Loucy (cell line): ENCODE results near the gene TXNRD1.
A peak's percentile ranks its signal among the peaks of the same experiment; 100 is the strongest.

ENCODE experiments used
- H2AFZ ChIP-seq: fragments of 200-600 bp; sonication (generic); 2 replicates; pipeline ENCODE4 v1.6.0; 2016; ENCODE audit warnings: antibody characterized with exemption, mild to moderate bottlenecking, low read length, moderate library complexity
- H3F3A ChIP-seq: fragments of 200-600 bp; 2 replicates; pipeline ENCODE4 v1.6.0; 2016; ENCODE audit warnings: antibody characterized with exemption, low read depth, mild to moderate bottlenecking
- H3K27me3 ChIP-seq: fragments of 200-600 bp; sonication (generic); 2 replicates; pipeline ENCODE4 v1.6.1; 2014; ENCODE audit warnings: low read length, mild to moderate bottlenecking; ENCODE audit not compliant: insufficient read depth, poor library complexity, severe bottlenecking
- H3K36me3 ChIP-seq: fragments of 200-600 bp; sonication (generic); 2 replicates; pipeline ENCODE4 v1.6.1; 2016; ENCODE audit warnings: low read length; ENCODE audit not compliant: insufficient read depth
- H3K4me1 ChIP-seq: fragments of 200-600 bp; sonication (generic); 2 replicates; pipeline ENCODE4 v1.5.1; 2014; ENCODE audit warnings: low read length, mild to moderate bottlenecking; ENCODE audit not compliant: insufficient read depth, poor library complexity, severe bottlenecking
- H3K4me2 ChIP-seq: fragments of 200-600 bp; sonication (generic); 2 replicates; pipeline ENCODE4 v1.6.0; 2014; ENCODE audit warnings: antibody characterized with exemption, low read length, low read depth, mild to moderate bottlenecking; ENCODE audit not compliant: poor library complexity, severe bottlenecking
- H3K4me3 ChIP-seq: fragments of 200-600 bp; sonication (generic); 2 replicates; pipeline ENCODE4 v1.5.1; 2014; ENCODE audit warnings: low read length, mild to moderate bottlenecking, mixed read lengths; ENCODE audit not compliant: poor library complexity, severe bottlenecking
- H3K79me2 ChIP-seq: fragments of 200-600 bp; sonication (generic); 2 replicates; pipeline ENCODE4 v1.6.1; 2014; ENCODE audit warnings: low read length; ENCODE audit not compliant: insufficient read depth
- H3K9ac ChIP-seq: fragments of 200-600 bp; sonication (generic); 2 replicates; pipeline ENCODE4 v1.6.0; 2014; ENCODE audit warnings: mild to moderate bottlenecking, low read depth, low read length, moderate library complexity; ENCODE audit not compliant: poor library complexity, severe bottlenecking
- H3K9me2 ChIP-seq: fragments of 200-600 bp; sonication (generic); replicated peaks from 2 replicates; pipeline ENCODE4 v1.6.1; 2016; ENCODE audit warnings: low read depth, low read length, mixed read lengths
- H3K9me3 ChIP-seq: fragments of 200-600 bp; sonication (generic); 2 replicates; pipeline ENCODE4 v1.6.1; 2014; ENCODE audit warnings: mild to moderate bottlenecking, antibody characterized with exemption, low read length, low read depth; ENCODE audit not compliant: insufficient read depth
- H4K20me1 ChIP-seq: fragments of 200-600 bp; sonication (generic); 2 replicates; pipeline ENCODE4 v1.6.0; 2014; ENCODE audit warnings: antibody characterized with exemption, low read length, mild to moderate bottlenecking; ENCODE audit not compliant: insufficient read depth, poor library complexity, severe bottlenecking
- CTCF ChIP-seq: fragments of 200-600 bp; sonication (generic); conservative IDR thresholded peaks from 2 replicates; pipeline ENCODE4 v1.5.1; 2014; ENCODE audit warnings: mild to moderate bottlenecking, antibody characterized with exemption, low read length
- EZH2phosphoT487 ChIP-seq: fragments of 200-600 bp; IDR thresholded peaks from 2 replicates; pipeline ENCODE4 v1.6.1; 2018; ENCODE audit warnings: antibody characterized with exemption, mild to moderate bottlenecking, moderate library complexity, borderline replicate concordance

TXNRD1 gene

GRCh38 chr12:104273503-104273902, 57.9 kb downstream of the TXNRD1 start:
- TF ChIP-seq CTCF (no peak), EZH2phosphoT487 (no peak)
- H3K9me3 ChIP-seq, result no peaks in the 10 kb centered on the region
- no peaks in the 10 kb centered on the region for H3K79me2 ChIP-seq
- no peak overlapping the region for H3K9ac ChIP-seq
- no peaks in the 10 kb centered on the region for H3K9me2 ChIP-seq
- no peak overlapping the region for H2AFZ ChIP-seq
- no peaks in the 10 kb centered on the region for H3K27me3 ChIP-seq
- no peaks in the 10 kb centered on the region for H4K20me1 ChIP-seq
- H3F3A ChIP-seq, result no peaks in the 10 kb centered on the region
- no peaks in the 10 kb centered on the region for H3K4me1 ChIP-seq
- H3K4me2 ChIP-seq, result no peak overlapping the region
- no peaks in the 10 kb centered on the region for H3K36me3 ChIP-seq
- H3K4me3 ChIP-seq, result no peak overlapping the region

- no peaks in the 10 kb centered on the region for H3F3A ChIP-seq
- H3K9ac ChIP-seq, result no peak overlapping the region
- H3K79me2 ChIP-seq, result no peaks in the 10 kb centered on the region
- no peaks in the 10 kb centered on the region for H3K9me2 ChIP-seq
- no peaks in the 10 kb centered on the region for H3K27me3 ChIP-seq
- no peaks in the 10 kb centered on the region for H4K20me1 ChIP-seq
- H2AFZ ChIP-seq, result no peak overlapping the region
- H3K4me1 ChIP-seq, result no peaks in the 10 kb centered on the region
- TF ChIP-seq EZH2phosphoT487, result no peak
- H3K4me2 ChIP-seq, result no peak overlapping the region
- no peaks in the 10 kb centered on the region for H3K9me3 ChIP-seq
- H3K36me3 ChIP-seq, result no peaks in the 10 kb centered on the region
- H3K4me3 ChIP-seq, result no peak overlapping the region
These were observed 59.2 kb downstream of the TXNRD1 start for GRCh38 chr12:104274811-104275210.

- H3F3A ChIP-seq, result no peaks in the 10 kb centered on the region
- no peaks in the 10 kb centered on the region for H3K9me3 ChIP-seq
- peak overlapping the region; percentile 36 for H3K4me2 ChIP-seq
- H2AFZ ChIP-seq, result peak overlapping the region; percentile 61; the same call in 1 of the 2 replicates
- no peaks in the 10 kb centered on the region for H3K9me2 ChIP-seq
- H3K9ac ChIP-seq, result no peak overlapping the region
- H3K79me2 ChIP-seq, result no peaks in the 10 kb centered on the region
- no peaks in the 10 kb centered on the region for H3K4me1 ChIP-seq
- no peak overlapping the region for H3K4me3 ChIP-seq
- H3K27me3 ChIP-seq, result no peaks in the 10 kb centered on the region
- no peaks in the 10 kb centered on the region for H4K20me1 ChIP-seq
- H3K36me3 ChIP-seq, result no peaks in the 10 kb centered on the region
- TF ChIP-seq CTCF (no peak), EZH2phosphoT487 (no peak)
These were observed 60.1 kb downstream of the TXNRD1 start for GRCh38 chr12:104275689-104276088.

GRCh38 chr12:104276273-104277131, 60.9 kb downstream of the TXNRD1 start:
- Histone ChIP-seq H3K36me3 (no peaks in the 10 kb centered on the region), H3K9me2 (no peaks in the 10 kb centered on the region), H2AFZ (peak overlapping the region; percentile 61), H3K27me3 (no peaks in the 10 kb centered on the region), H3K4me3 (no peak overlapping the region), H3K9ac (no peak overlapping the region), H3F3A (no peaks in the 10 kb centered on the region), H3K79me2 (no peaks in the 10 kb centered on the region), H3K4me2 (peak overlapping the region; percentile 36), H4K20me1 (no peaks in the 10 kb centered on the region), H3K4me1 (no peaks in the 10 kb centered on the region), H3K9me3 (no peaks in the 10 kb centered on the region)
- no peak for TF ChIP-seq EZH2phosphoT487
- TF ChIP-seq CTCF, result no peak
